NCI-H446 treated with DMSO at 0.1 percent for 48 hours (cell line): ENCODE measurements around the gene SPATA2.

ENCODE experiments used
- DNase-seq: peaks from one replicate; lab custom pipeline; 2025; lab: John Stamatoyannopoulos, UW

The SPATA2 gene

GRCh38 chr20:49858076-49858585 is 57.2 kb downstream of the SPATA2 start:
- no peak for DNase-seq

GRCh38 chr20:49856904-49857303 is 58.4 kb downstream of the SPATA2 start:
- no peak for DNase-seq

DNA sequence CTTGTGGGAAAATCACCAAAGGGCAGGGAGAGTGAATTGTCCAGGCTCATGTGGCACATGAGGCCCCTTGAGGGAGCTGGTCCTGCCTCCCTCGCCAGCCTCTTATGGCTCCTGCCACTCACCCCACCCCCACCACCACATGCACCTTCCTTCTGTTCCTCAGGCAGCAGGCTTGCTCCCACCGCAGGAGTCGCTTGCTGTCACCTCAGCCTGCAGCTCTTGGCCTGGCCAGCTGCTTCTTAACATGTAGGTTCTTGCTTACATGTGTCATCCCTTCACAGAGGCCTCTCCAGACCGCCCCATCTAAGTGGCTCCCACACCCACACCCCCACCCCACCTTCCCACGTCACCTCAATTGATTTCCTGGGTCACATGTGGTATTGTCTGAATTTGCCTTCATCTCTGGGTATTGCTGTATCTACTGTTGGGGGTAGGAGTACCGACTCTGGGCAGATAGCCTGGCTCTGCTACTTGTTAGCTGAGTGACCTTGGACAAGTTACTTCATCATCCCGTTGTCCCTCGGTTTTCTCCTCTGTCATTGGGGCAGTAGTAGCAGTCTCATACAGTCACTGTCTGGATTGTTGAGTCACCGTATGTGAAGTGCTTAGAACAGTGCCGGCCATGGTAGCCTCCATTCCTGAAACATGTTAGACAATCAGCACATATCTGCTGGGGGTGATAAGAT is 61.0 kb downstream of the SPATA2 start:
- no peak for DNase-seq

DNA sequence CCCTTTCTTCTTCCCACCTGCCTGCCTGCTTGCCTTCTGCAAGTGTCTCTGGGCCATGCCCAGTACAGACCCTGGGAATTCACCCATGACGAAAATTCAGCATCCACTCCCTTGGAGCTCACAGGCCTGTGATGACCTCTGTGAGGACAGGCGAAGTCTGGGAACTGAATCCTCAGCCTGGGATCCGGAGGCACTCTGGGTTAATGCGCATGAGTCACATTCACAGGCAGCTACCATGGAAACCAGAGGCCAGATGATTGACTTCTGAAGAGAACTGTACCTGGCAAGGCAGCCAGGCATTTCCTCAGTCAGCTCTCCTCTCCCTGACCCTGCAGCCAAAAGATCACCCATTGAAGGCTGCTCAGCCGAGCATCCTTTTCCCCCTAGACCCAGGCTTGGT is 61.7 kb downstream of the SPATA2 start:
- no peak for DNase-seq
